Measurements from ENCODE around the gene ADD1. TPM values are rescaled to one million over a fixed set of nuclear protein-coding genes. Genes with fewer than 3 reads are reported as not detected.

The ADD1 gene
- total and polyA plus RNA-seq, 2 of the 13 experiments (the other 11 are each of a cell fraction or from before 2014, with no cell fraction given): 73.9 to 122 TPM

GRCh38 chr4:2835978-2836377, 7.7 kb upstream of the ADD1 start:
- Histone ChIP-seq H3K9me3 (ENCODE audit: low read length) (no peaks in the 10 kb centered on the region), H3K4me3 (replicated peaks in 1 of 3; ENCODE audit: insufficient read depth in 1 of 3, low read depth in 2 of 3, low read length in 3 of 3) (no peak overlapping the region), H3K9ac (ENCODE audit: insufficient read depth, low read depth, low read length) (no peak overlapping the region), H3K4me1 (ENCODE audit: insufficient read depth, low read length) (peaks cover 11% of the 10 kb centered on the region), H2AFZ (ENCODE audit: low read length) (no peak overlapping the region), H3K27me3 (ENCODE audit: control insufficient read depth in 1 of 2, insufficient read depth in 2 of 2, low read length in 2 of 2) (no peaks in the 10 kb centered on the region), H3K79me2 (ENCODE audit: insufficient read depth, low read length) (no peaks in the 10 kb centered on the region), H3K27ac (ENCODE audit: extremely low read length, insufficient read depth, low read length) (no peak overlapping the region), H3K4me2 (ENCODE audit: low read depth, low read length) (no peak overlapping the region), H3K36me3 (replicated peaks in 1 of 2; ENCODE audit: control insufficient read depth in 1 of 2, insufficient read depth in 2 of 2, low read length in 2 of 2) (peaks cover 7 to 27% of the 10 kb centered on the region in 2 experiments; a peak in 3 of 5 replicates), H4K20me1 (ENCODE audit: insufficient read depth, low read length) (no peaks in the 10 kb centered on the region)
- TF ChIP-seq ZFP82 (CRISPR knock-in tag; IDR thresholded peaks at IDR 0.05; ENCODE audit: borderline replicate concordance) (no peak), ATF2 (CRISPR knock-in tag; IDR thresholded peaks at IDR 0.05) (no peak), THAP8 (CRISPR knock-in tag; IDR thresholded peaks at IDR 0.05; ENCODE audit: borderline replicate concordance) (no peak), SMYD3 (CRISPR knock-in tag; IDR thresholded peaks at IDR 0.05) (no peak), FOXO1 (CRISPR knock-in tag; IDR thresholded peaks at IDR 0.05) (no peak), ZNF747 (CRISPR knock-in tag; IDR thresholded peaks at IDR 0.05; ENCODE audit: borderline replicate concordance) (no peak), MAFF (IDR thresholded peaks at IDR 0.05; ENCODE audit: low read depth, low read length) (no peak), ZNF318 (CRISPR knock-in tag; IDR thresholded peaks at IDR 0.05) (no peak)
- TF ChIP-seq, protein P1, sequence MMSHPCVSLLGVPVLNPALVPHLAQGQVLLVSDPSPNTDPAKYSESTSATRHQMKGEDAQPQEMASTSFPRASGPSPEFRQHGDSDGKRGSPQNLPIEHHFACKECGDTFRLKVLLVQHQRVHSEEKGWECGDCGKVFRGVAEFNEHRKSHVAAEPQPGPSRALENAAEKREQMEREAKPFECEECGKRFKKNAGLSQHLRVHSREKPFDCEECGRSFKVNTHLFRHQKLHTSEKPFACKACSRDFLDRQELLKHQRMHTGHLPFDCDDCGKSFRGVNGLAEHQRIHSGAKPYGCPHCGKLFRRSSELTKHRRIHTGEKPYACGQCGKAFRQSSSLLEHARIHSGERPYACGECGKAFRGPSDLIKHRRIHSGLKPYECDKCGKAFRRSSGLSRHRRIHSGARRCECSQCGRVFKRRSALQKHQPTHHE (CRISPR knock-in tag; IDR thresholded peaks at IDR 0.05; ENCODE audit: borderline replicate concordance): no peak
- CTCF ChIA-PET (ENCODE audit: low intra/inter-chr PET ratio, low total read pairs): no interaction called here
- DNase-seq (ENCODE audit: low spot score) (no peak), FAIRE-seq (no peak), ATAC-seq (no peak)
- in situ Hi-C loops (cut with HindIII; ENCODE audit: extremely low pct_ligation_motif_present, low pct_unique_long_range_greater_than_20kb): loop anchor here (5.0 kb wide), 1 partner anchor 34 kb away; no protein-coding TSS in a partner anchor
- intact Hi-C loops (cut with micrococcal nuclease; ENCODE audit: unreplicated experiment): no loop called here
- WGBS (ENCODE audit: low lambda C conversion rate): 95% methylated on average over 4 of the region's 8 CpGs
- POLR2A ChIA-PET: no interaction called here
- no TSS peak for BruUV-seq (replicated peaks)
